Liver (tissue), 3 donors: Measurements from ENCODE around the gene CADM2.

Experiments used
- RAD21 ChIP-seq, 2 donors: IDR thresholded peaks; 2 replicates each; pipeline ENCODE4 v1.6.1; 2016; ENCODE audit warnings: antibody characterized with exemption in 2 of 2, mild to moderate bottlenecking in 2 of 2
- TF ChIP-seq, protein P1 (sequence below): fragments of 150-350 bp; IDR thresholded peaks from 2 replicates; pipeline ENCODE4 v1.5.1; 2017; ENCODE audit warnings: improper control_type of control experiment, low read depth, low read length; ENCODE audit not compliant: missing input control
- TF ChIP-seq, protein P2 (sequence below): IDR thresholded peaks from 2 replicates; pipeline ENCODE4 v1.6.1; 2016; ENCODE audit warnings: antibody characterized with exemption
- TF ChIP-seq, protein P3 (sequence below): IDR thresholded peaks from 2 replicates; pipeline ENCODE4 v1.6.1; 2016; ENCODE audit warnings: antibody characterized with exemption, mild to moderate bottlenecking
- TF ChIP-seq, protein P4 (sequence below): IDR thresholded peaks from 2 replicates; pipeline ENCODE4 v1.6.1; 2016; ENCODE audit warnings: antibody characterized with exemption
- TF ChIP-seq, protein P5 (sequence below): IDR thresholded peaks from 2 replicates; pipeline ENCODE4 v1.6.1; 2016; ENCODE audit warnings: antibody characterized with exemption
- donor health status: healthy.
- donor health status: healthy.

DNA sequence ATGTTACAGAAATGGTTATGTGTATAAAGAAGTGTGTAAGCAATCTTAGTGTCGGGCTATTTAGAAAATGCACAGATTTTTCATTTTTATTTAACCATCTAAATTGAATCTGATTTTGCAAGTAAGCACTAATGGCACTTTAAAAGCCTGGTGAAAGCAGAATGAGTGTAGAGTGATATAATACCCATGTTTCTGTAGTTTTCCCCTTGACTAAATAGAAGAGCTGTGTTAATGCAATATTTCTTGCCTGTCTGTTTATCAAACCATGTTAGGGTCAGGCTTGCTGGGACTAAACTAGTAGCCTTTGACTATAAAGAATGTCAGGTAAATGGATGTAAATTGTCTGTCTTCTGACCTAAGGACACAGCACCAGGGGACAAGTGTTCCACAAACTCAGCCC lies 714.0 kb downstream of the CADM2 start:
- TF ChIP-seq, protein P1, sequence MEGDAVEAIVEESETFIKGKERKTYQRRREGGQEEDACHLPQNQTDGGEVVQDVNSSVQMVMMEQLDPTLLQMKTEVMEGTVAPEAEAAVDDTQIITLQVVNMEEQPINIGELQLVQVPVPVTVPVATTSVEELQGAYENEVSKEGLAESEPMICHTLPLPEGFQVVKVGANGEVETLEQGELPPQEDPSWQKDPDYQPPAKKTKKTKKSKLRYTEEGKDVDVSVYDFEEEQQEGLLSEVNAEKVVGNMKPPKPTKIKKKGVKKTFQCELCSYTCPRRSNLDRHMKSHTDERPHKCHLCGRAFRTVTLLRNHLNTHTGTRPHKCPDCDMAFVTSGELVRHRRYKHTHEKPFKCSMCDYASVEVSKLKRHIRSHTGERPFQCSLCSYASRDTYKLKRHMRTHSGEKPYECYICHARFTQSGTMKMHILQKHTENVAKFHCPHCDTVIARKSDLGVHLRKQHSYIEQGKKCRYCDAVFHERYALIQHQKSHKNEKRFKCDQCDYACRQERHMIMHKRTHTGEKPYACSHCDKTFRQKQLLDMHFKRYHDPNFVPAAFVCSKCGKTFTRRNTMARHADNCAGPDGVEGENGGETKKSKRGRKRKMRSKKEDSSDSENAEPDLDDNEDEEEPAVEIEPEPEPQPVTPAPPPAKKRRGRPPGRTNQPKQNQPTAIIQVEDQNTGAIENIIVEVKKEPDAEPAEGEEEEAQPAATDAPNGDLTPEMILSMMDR, result no peak
- TF ChIP-seq, protein P2, sequence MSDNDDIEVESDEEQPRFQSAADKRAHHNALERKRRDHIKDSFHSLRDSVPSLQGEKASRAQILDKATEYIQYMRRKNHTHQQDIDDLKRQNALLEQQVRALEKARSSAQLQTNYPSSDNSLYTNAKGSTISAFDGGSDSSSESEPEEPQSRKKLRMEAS, result no peak
- TF ChIP-seq, protein P3, sequence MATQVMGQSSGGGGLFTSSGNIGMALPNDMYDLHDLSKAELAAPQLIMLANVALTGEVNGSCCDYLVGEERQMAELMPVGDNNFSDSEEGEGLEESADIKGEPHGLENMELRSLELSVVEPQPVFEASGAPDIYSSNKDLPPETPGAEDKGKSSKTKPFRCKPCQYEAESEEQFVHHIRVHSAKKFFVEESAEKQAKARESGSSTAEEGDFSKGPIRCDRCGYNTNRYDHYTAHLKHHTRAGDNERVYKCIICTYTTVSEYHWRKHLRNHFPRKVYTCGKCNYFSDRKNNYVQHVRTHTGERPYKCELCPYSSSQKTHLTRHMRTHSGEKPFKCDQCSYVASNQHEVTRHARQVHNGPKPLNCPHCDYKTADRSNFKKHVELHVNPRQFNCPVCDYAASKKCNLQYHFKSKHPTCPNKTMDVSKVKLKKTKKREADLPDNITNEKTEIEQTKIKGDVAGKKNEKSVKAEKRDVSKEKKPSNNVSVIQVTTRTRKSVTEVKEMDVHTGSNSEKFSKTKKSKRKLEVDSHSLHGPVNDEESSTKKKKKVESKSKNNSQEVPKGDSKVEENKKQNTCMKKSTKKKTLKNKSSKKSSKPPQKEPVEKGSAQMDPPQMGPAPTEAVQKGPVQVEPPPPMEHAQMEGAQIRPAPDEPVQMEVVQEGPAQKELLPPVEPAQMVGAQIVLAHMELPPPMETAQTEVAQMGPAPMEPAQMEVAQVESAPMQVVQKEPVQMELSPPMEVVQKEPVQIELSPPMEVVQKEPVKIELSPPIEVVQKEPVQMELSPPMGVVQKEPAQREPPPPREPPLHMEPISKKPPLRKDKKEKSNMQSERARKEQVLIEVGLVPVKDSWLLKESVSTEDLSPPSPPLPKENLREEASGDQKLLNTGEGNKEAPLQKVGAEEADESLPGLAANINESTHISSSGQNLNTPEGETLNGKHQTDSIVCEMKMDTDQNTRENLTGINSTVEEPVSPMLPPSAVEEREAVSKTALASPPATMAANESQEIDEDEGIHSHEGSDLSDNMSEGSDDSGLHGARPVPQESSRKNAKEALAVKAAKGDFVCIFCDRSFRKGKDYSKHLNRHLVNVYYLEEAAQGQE, result no peak
- no peak for TF ChIP-seq RAD21 (IDR thresholded peaks at IDR 0.05)
- TF ChIP-seq, protein P4, sequence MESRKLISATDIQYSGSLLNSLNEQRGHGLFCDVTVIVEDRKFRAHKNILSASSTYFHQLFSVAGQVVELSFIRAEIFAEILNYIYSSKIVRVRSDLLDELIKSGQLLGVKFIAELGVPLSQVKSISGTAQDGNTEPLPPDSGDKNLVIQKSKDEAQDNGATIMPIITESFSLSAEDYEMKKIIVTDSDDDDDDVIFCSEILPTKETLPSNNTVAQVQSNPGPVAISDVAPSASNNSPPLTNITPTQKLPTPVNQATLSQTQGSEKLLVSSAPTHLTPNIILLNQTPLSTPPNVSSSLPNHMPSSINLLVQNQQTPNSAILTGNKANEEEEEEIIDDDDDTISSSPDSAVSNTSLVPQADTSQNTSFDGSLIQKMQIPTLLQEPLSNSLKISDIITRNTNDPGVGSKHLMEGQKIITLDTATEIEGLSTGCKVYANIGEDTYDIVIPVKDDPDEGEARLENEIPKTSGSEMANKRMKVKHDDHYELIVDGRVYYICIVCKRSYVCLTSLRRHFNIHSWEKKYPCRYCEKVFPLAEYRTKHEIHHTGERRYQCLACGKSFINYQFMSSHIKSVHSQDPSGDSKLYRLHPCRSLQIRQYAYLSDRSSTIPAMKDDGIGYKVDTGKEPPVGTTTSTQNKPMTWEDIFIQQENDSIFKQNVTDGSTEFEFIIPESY, result no peak
- TF ChIP-seq, protein P5, sequence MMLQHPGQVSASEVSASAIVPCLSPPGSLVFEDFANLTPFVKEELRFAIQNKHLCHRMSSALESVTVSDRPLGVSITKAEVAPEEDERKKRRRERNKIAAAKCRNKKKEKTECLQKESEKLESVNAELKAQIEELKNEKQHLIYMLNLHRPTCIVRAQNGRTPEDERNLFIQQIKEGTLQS, result no peak
